HepG2 (cell line): Measurements from ENCODE around the gene GTF2H3. TPM values are rescaled to one million over a fixed set of nuclear protein-coding genes. Genes with fewer than 3 reads are reported as not detected.

Experiments used
- AGO1 ChIP-seq: fragments of 200-400 bp; formaldehyde crosslinking; IDR thresholded peaks from 2 replicates; pipeline ENCODE4 v1.6.1; 2017; ENCODE audit warnings: mild to moderate bottlenecking, low read depth, low read length, moderate library complexity; ENCODE audit not compliant: poor library complexity, severe bottlenecking
- BRF2 ChIP-seq: sonication (generic); formaldehyde crosslinking; IDR thresholded peaks from 2 replicates; pipeline ENCODE4 v1.8.1; 2022; ENCODE audit warnings: mild to moderate bottlenecking, missing genetic modification reagents
- DNMT1 ChIP-seq: sonication (generic); formaldehyde crosslinking; IDR thresholded peaks from 2 replicates; pipeline ENCODE4 v1.5.1; 2020; ENCODE audit warnings: mild to moderate bottlenecking, missing genetic modification reagents
- DR1 ChIP-seq: sonication (generic); formaldehyde crosslinking; IDR thresholded peaks from 2 replicates; pipeline ENCODE4 v1.8.0; 2021; ENCODE audit warnings: mild to moderate bottlenecking, missing genetic modification reagents, inconsistent platforms
- ERF ChIP-seq: IDR thresholded peaks from 2 replicates; pipeline ENCODE4 v1.6.1; 2018; ENCODE audit warnings: missing biosample characterization, missing genetic modification reagents
- FUBP1 ChIP-seq: sonication (generic); formaldehyde crosslinking; IDR thresholded peaks from 2 replicates; pipeline ENCODE4 v1.5.1; 2020; ENCODE audit warnings: missing genetic modification reagents, mild to moderate bottlenecking, borderline replicate concordance
- HNF1B ChIP-seq: sonication (generic); formaldehyde crosslinking; IDR thresholded peaks from 2 replicates; pipeline ENCODE4 v1.5.1; 2020; ENCODE audit warnings: mild to moderate bottlenecking, moderate library complexity, missing genetic modification reagents
- PHB2 ChIP-seq: fragments of 450-650 bp; IDR thresholded peaks from 2 replicates; pipeline ENCODE4 v1.6.1; 2018; ENCODE audit not compliant: partially characterized antibody
- PLRG1 ChIP-seq: fragments of 450-650 bp; conservative IDR thresholded peaks from 2 replicates; pipeline ENCODE4 v1.6.1; 2016
- RCOR2 ChIP-seq: IDR thresholded peaks from 2 replicates; pipeline ENCODE4 v1.6.1; 2016; ENCODE audit warnings: missing biosample characterization, missing genetic modification reagents
- SP1 ChIP-seq, 2 experiments: fragments of 450-650 bp in 1 of 2; sonication (generic) in 1 of 2; formaldehyde crosslinking in 1 of 2; IDR thresholded peaks; 2 replicates each; pipeline versions ENCODE4 v1.4.0 to v1.6.1; 2016 to 2020; ENCODE audit warnings: missing genetic modification reagents in 1 of 2
- TFDP2 ChIP-seq: sonication (generic); formaldehyde crosslinking; IDR thresholded peaks from 2 replicates; pipeline ENCODE4 v1.4.0; 2020; ENCODE audit warnings: missing genetic modification reagents
- ZBTB21 ChIP-seq: sonication (generic); formaldehyde crosslinking; IDR thresholded peaks from 2 replicates; pipeline ENCODE4 v1.4.0; 2020; ENCODE audit warnings: missing genetic modification reagents
- ZBTB39 ChIP-seq: sonication (generic); formaldehyde crosslinking; IDR thresholded peaks from 2 replicates; pipeline ENCODE4 v1.5.0; 2020; ENCODE audit warnings: missing genetic modification reagents
- ZBTB7A ChIP-seq: sonication (generic); formaldehyde crosslinking; IDR thresholded peaks from 2 replicates; pipeline ENCODE4 v1.8.0; 2022; ENCODE audit warnings: mild to moderate bottlenecking, missing genetic modification reagents
- ZNF232 ChIP-seq: sonication (generic); formaldehyde crosslinking; IDR thresholded peaks from 2 replicates; pipeline ENCODE4 v1.4.0; 2020; ENCODE audit warnings: missing genetic modification reagents, borderline replicate concordance
- ZNF615 ChIP-seq: sonication (generic); formaldehyde crosslinking; IDR thresholded peaks from 2 replicates; pipeline ENCODE4 v1.5.0; 2020; ENCODE audit warnings: mild to moderate bottlenecking, missing genetic modification reagents, borderline replicate concordance
- ZNF770 ChIP-seq: sonication (generic); formaldehyde crosslinking; IDR thresholded peaks from 2 replicates; pipeline ENCODE4 v1.5.0; 2020; ENCODE audit warnings: mild to moderate bottlenecking, missing genetic modification reagents
- ZNF878 ChIP-seq: sonication (generic); formaldehyde crosslinking; IDR thresholded peaks from 2 replicates; pipeline ENCODE4 v1.8.1; 2023; ENCODE audit warnings: mild to moderate bottlenecking, missing genetic modification reagents, moderate library complexity
- ZNF883 ChIP-seq: sonication (generic); formaldehyde crosslinking; IDR thresholded peaks from 2 replicates; pipeline ENCODE4 v1.5.1; 2020; ENCODE audit warnings: mild to moderate bottlenecking, missing genetic modification reagents; ENCODE audit errors: not compliant biosample characterization
- ZSCAN31 ChIP-seq: sonication (generic); formaldehyde crosslinking; IDR thresholded peaks from 2 replicates; pipeline ENCODE4 v1.5.0; 2020; ENCODE audit warnings: low read depth, mild to moderate bottlenecking, missing genetic modification reagents
- polyA plus RNA-seq, 8 experiments: library from polyadenylated mRNA; depleted of rRNA in 3 of 8; stranded (reverse) in 7 of 8; unstranded in 1 of 8; fragments of >200 nt; fragmentation: Illumina TruSeq in 4 of 8; extraction: Trizol in 4 of 8; gene quantifications; 2 replicates each; pipeline versions ENCODE4 v1.2.1 to v1.2.3, GENCODE V29; 2011 to 2016; ENCODE audit warnings: low read depth in 4 of 8, missing spikeins in 1 of 8, mixed read lengths in 1 of 8; ENCODE audit not compliant: insufficient read depth in 1 of 8
- total RNA-seq, 5 experiments: library from RNA; depleted of rRNA; stranded (reverse); fragments of >200 nt; fragmentation: Illumina TruSeq; extraction: Trizol; gene quantifications; 2 replicates each; pipeline ENCODE4 v1.2.3, GENCODE V29; 2016; ENCODE audit warnings: low read depth in 1 of 5

Gene GTF2H3
- total and polyA plus RNA-seq, 2 of the 13 experiments (the other 11 are each of a cell fraction or from before 2014, with no cell fraction given): 35.8 to 58.8 TPM

GRCh38 chr12:123595729-123596128 is 37.9 kb upstream of the GTF2H3 start (continued):
- TF ChIP-seq AGO1 (no peak), TFDP2 (CRISPR knock-in tag) (no peak), ZNF883 (no peak), ZNF770 (CRISPR knock-in tag) (peak; percentile 96), PLRG1 (no peak), ZNF615 (no peak; the same call in 1 of the 2 replicates), FUBP1 (CRISPR knock-in tag) (no peak), HNF1B (CRISPR knock-in tag) (no peak), ZBTB39 (CRISPR knock-in tag) (peak; percentile 72; the same call in 1 of the 2 replicates), ERF (no peak), ZNF232 (CRISPR knock-in tag) (no peak), DNMT1 (CRISPR knock-in tag) (no peak), ZBTB7A (CRISPR knock-in tag) (no peak), ZSCAN31 (CRISPR knock-in tag) (no peak), PHB2 (no peak), ZBTB21 (no peak), ZNF878 (CRISPR knock-in tag) (peak; percentile 45; the same call in 1 of the 2 replicates), BRF2 (no peak), DR1 (CRISPR knock-in tag) (no peak), RCOR2 (peak; percentile 86), SP1 (IDR thresholded peaks at IDR 0.05) (no peak), SP1 (CRISPR knock-in tag; IDR thresholded peaks at IDR 0.05) (no peak)
